CD14-positive monocyte (primary cell): Measurements from ENCODE around the gene ZDHHC8. TPM values are rescaled to one million over a fixed set of nuclear protein-coding genes. Genes with fewer than 3 reads are reported as not detected.

Experiments
- DNase-seq, 3 donors: peaks; one replicate each; pipeline ENCODE4 v3.0.0-alpha.2; 2011 to 2022
- H2AFZ ChIP-seq: 2 replicates; pipeline ENCODE4 v1.6.0; 2012; ENCODE audit warnings: mild to moderate bottlenecking, low read depth, low read length, inconsistent platforms; ENCODE audit not compliant: insufficient read depth, poor library complexity, severe bottlenecking
- H3K27ac ChIP-seq, 2 donors: 1 replicate in 1 of 2; 2 replicates in 1 of 2; pipeline ENCODE4 v1.5.1; 2012 to 2013; ENCODE audit warnings: low read length in 2 of 2, control low read depth in 1 of 2, inconsistent platforms in 1 of 2, low read depth in 1 of 2, mild to moderate bottlenecking in 1 of 2
- H3K27me3 ChIP-seq, 2 donors: one replicate each; pipeline versions ENCODE4 v1.6.0 to v1.6.1; 2011 to 2013; ENCODE audit warnings: low read length in 2 of 2; ENCODE audit not compliant: control insufficient read depth in 2 of 2, insufficient read depth in 2 of 2
- H3K36me3 ChIP-seq, 2 donors: replicated peaks in 1 of 2; 1 replicate in 1 of 2; 2 replicates in 1 of 2; pipeline versions ENCODE4 v1.5.1 to v1.6.1; 2012 to 2013; ENCODE audit warnings: low read length in 2 of 2, control low read depth in 1 of 2, inconsistent platforms in 1 of 2, mild to moderate bottlenecking in 1 of 2; ENCODE audit not compliant: insufficient read depth in 2 of 2, control insufficient read depth in 1 of 2
- H3K4me1 ChIP-seq, 2 donors: 1 replicate in 1 of 2; 2 replicates in 1 of 2; pipeline versions ENCODE4 v1.5.1 to v1.6.1; 2012 to 2013; ENCODE audit warnings: low read length in 2 of 2, control low read depth in 1 of 2, inconsistent platforms in 1 of 2, mild to moderate bottlenecking in 1 of 2, moderate library complexity in 1 of 2; ENCODE audit not compliant: insufficient read depth in 2 of 2, control insufficient read depth in 1 of 2
- H3K4me2 ChIP-seq: replicated peaks from 2 replicates; pipeline ENCODE3; 2012; ENCODE audit warnings: low read length, moderate library complexity, mild to moderate bottlenecking; ENCODE audit not compliant: poor library complexity, severe bottlenecking; ENCODE audit errors: extremely low read depth
- H3K4me3 ChIP-seq, 3 experiments: fragments of 200-600 bp in 1 of 3; sonication (generic) in 1 of 3; replicated peaks in 1 of 3; 1 replicate in 2 of 3; 2 replicates in 1 of 3; pipeline ENCODE4 v1.5.1; 2011 to 2013; ENCODE audit warnings: low read length in 3 of 3, mild to moderate bottlenecking in 3 of 3, control low read depth in 2 of 3, low read depth in 2 of 3, inconsistent platforms in 1 of 3, moderate library complexity in 1 of 3
- H3K79me2 ChIP-seq: 2 replicates; pipeline ENCODE4 v1.6.0; 2012; ENCODE audit warnings: mild to moderate bottlenecking, control low read depth, inconsistent platforms, low read length, moderate library complexity; ENCODE audit not compliant: insufficient read depth
- H3K9ac ChIP-seq: 2 replicates; pipeline ENCODE4 v1.6.0; 2017; ENCODE audit warnings: low read length, mild to moderate bottlenecking; ENCODE audit not compliant: insufficient read depth, poor library complexity, severe bottlenecking
- H3K9me3 ChIP-seq, 2 donors: replicated peaks in 1 of 2; 1 replicate in 1 of 2; 2 replicates in 1 of 2; pipeline versions ENCODE4 v1.5.1 to v1.6.1; 2012 to 2013; ENCODE audit warnings: low read length in 2 of 2, control low read depth in 1 of 2; ENCODE audit not compliant: control insufficient read depth in 1 of 2, insufficient read depth in 1 of 2
- H4K20me1 ChIP-seq: 2 replicates; pipeline ENCODE4 v1.6.0; 2012; ENCODE audit warnings: mild to moderate bottlenecking, low read length, control low read depth, moderate library complexity; ENCODE audit not compliant: insufficient read depth
- H3K27ac Mint-ChIP-seq, 7 donors: one replicate each; pipeline ENCODE4 v1.8.0; 2020; ENCODE audit warnings: mild to moderate bottlenecking in 7 of 7, mixed read lengths in 7 of 7, moderate library complexity in 6 of 7, inconsistent platforms in 2 of 7
- H3K27me3 Mint-ChIP-seq, 3 donors: one replicate each; pipeline ENCODE4 v1.8.0; 2021 to 2022; ENCODE audit warnings: low read depth in 3 of 3, mild to moderate bottlenecking in 3 of 3, mixed read lengths in 3 of 3, moderate library complexity in 3 of 3, inconsistent platforms in 1 of 3
- H3K36me3 Mint-ChIP-seq, 2 donors: one replicate each; pipeline ENCODE4 v1.8.0; 2020; ENCODE audit warnings: mixed read lengths in 2 of 2, inconsistent platforms in 1 of 2, mild to moderate bottlenecking in 1 of 2
- H3K4me1 Mint-ChIP-seq: one replicate; pipeline ENCODE4 v1.8.0; 2020; ENCODE audit warnings: mild to moderate bottlenecking, mixed read lengths
- H3K4me3 Mint-ChIP-seq, 2 donors: one replicate each; pipeline ENCODE4 v1.8.0; 2020; ENCODE audit warnings: mild to moderate bottlenecking in 2 of 2, mixed read lengths in 2 of 2, moderate library complexity in 1 of 2
- H3K9me3 Mint-ChIP-seq, 7 donors: one replicate each; pipeline ENCODE4 v1.8.0; 2020 to 2022; ENCODE audit warnings: mixed read lengths in 7 of 7, mild to moderate bottlenecking in 6 of 7, moderate library complexity in 6 of 7, inconsistent platforms in 2 of 7
- WGBS: methylation state at CpG from one replicate; pipeline ENCODE4 v1.1.5; 2013; ENCODE audit warnings: missing lambda C conversion rate; ENCODE audit not compliant: insufficient coverage; 5-methylcytosine and 5-hydroxymethylcytosine counted together
- intact Hi-C, 2 donors: fragments of 100-400 bp; cut with micrococcal nuclease; formaldehyde crosslinking; loops; one replicate each; pipeline versions ENCODE4 v1.15.0 to v1.15.1; 2023
- polyA plus RNA-seq, 3 donors: library from polyadenylated mRNA; depleted of rRNA in 1 of 3; unstranded in 2 of 3; stranded (reverse) in 1 of 3; fragments of 300-500 nt in 2 of 3; fragments of >200 nt in 1 of 3; fragmentation: Illumina TruSeq in 2 of 3; gene quantifications; 1 replicate in 2 of 3; 2 replicates in 1 of 3; pipeline ENCODE4 v1.2.3, GENCODE V29; 2012 to 2021
- TF ChIP-seq, protein P1 (sequence below): fragments of 200-600 bp; IDR thresholded peaks from one replicate; pipeline ENCODE4 v1.8.0; 2022; ENCODE audit warnings: antibody characterized with exemption, mild to moderate bottlenecking

The ZDHHC8 gene
- polyA plus RNA-seq, 3 donors = 0.73 to 76.3 (median 1.1) TPM

DNA sequence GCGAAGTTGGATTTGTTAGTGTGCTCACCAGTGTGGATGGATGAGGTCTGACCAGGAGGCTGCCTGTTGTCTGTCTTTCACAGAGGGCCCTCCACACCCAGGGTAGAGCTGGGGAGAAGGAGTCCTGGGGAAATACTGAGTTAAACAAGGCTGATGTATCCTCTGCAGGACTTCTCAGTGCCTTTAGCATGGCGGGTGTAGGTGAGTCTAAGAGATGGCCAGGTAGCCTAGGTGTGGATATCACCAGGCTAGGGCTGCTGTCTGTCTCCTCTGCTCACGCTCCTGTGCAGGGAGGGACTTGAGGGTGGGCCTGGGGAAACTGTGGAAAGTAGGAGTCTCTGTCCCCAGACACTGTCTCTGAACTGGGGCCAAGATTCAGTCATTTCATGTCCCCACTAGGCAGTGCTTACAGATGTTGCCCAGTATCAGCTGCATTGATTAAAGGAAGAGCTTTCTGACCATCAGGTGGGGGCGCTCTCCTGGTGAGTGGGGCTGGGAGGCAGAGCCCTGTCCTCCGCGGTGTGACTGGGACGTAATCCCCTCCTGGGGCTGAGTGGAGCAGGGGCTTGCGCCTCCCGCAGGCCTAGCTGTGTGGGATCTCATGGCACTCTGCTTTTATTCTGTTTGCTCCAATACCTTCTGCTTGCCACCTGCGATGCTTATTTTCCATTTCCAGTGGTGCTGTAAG, 54.7 kb downstream of the ZDHHC8 start:
- H3K27ac Mint-ChIP-seq = no peak overlapping the region
- no peak overlapping the region for H2AFZ ChIP-seq
- H4K20me1 ChIP-seq = no peaks in the 10 kb centered on the region
- H3K4me2 ChIP-seq = no peak overlapping the region
- H3K36me3 ChIP-seq = no peaks in the 10 kb centered on the region
- H3K9ac ChIP-seq = no peak overlapping the region
- TF ChIP-seq, protein P1, sequence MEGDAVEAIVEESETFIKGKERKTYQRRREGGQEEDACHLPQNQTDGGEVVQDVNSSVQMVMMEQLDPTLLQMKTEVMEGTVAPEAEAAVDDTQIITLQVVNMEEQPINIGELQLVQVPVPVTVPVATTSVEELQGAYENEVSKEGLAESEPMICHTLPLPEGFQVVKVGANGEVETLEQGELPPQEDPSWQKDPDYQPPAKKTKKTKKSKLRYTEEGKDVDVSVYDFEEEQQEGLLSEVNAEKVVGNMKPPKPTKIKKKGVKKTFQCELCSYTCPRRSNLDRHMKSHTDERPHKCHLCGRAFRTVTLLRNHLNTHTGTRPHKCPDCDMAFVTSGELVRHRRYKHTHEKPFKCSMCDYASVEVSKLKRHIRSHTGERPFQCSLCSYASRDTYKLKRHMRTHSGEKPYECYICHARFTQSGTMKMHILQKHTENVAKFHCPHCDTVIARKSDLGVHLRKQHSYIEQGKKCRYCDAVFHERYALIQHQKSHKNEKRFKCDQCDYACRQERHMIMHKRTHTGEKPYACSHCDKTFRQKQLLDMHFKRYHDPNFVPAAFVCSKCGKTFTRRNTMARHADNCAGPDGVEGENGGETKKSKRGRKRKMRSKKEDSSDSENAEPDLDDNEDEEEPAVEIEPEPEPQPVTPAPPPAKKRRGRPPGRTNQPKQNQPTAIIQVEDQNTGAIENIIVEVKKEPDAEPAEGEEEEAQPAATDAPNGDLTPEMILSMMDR = no peak
- no peak overlapping the region for H3K4me3 ChIP-seq
- H3K27ac ChIP-seq = no peak overlapping the region
- no peaks in the 10 kb centered on the region for H3K79me2 ChIP-seq
- H3K9me3 Mint-ChIP-seq = no peaks in the 10 kb centered on the region
- WGBS = 84% methylated on average over 6 of the region's 10 CpGs
- H3K27me3 ChIP-seq = no peaks in the 10 kb centered on the region
- H3K27me3 Mint-ChIP-seq = peaks cover 0 to 5% (median 2%) of the 10 kb centered on the region in 3 donors
- H3K4me1 Mint-ChIP-seq = no peaks in the 10 kb centered on the region
- no peaks in the 10 kb centered on the region for H3K9me3 ChIP-seq
- intact Hi-C loops = no loop called here
- H3K4me3 Mint-ChIP-seq = no peak overlapping the region
- H3K36me3 Mint-ChIP-seq = no peaks in the 10 kb centered on the region
- DNase-seq = no peak
- H3K4me1 ChIP-seq = no peaks in the 10 kb centered on the region

DNA sequence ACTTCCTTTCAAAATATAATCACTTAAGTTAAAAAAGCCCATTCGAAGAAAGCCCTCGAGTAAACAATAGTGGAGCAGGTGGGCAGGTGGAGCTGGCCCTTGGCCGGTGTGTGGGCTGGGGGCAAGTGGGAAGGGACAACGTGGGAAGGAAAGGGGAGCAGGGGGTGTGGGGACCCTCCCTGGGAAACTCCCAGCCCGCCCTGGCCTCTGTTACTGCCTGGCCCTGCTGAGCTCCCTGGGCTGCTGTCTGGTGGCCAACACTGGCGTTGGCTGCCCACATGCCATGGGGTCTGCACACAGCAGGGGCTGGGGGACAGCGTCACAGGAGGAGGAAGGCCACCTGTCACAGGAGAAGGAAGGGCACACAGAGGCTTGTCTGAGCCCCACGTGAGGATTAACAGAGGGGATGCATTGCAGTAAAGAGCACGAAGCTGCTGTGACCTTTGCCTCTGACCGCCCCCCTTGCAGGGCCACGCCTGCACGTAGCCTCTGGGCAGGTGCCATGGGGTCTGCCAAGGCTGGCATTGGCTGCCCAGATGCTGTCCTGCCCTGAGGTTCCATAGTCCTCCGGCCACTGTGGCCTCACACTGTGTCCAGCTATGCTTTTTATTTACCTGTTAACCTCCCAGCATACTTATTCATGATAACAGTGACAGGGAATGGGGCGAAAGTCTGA, 55.4 kb downstream of the ZDHHC8 start:
- intact Hi-C loops = no loop called here
- WGBS = 91% methylated on average over 11 of the region's 14 CpGs
- Histone ChIP-seq H3K4me3 (no peak overlapping the region), H3K9ac (no peak overlapping the region), H2AFZ (no peak overlapping the region), H3K4me1 (no peaks in the 10 kb centered on the region), H3K79me2 (no peaks in the 10 kb centered on the region), H3K36me3 (no peaks in the 10 kb centered on the region), H3K27me3 (no peaks in the 10 kb centered on the region), H3K4me2 (no peak overlapping the region), H4K20me1 (no peaks in the 10 kb centered on the region), H3K9me3 (no peaks in the 10 kb centered on the region), H3K27ac (no peak overlapping the region)
- Mint-ChIP-seq H3K27ac (no peak overlapping the region), H3K9me3 (no peaks in the 10 kb centered on the region), H3K4me3 (no peak overlapping the region), H3K27me3 (peaks cover 0 to 5% (median 2%) of the 10 kb centered on the region in 3 donors), H3K4me1 (no peaks in the 10 kb centered on the region), H3K36me3 (no peaks in the 10 kb centered on the region)
- TF ChIP-seq, protein P1 = no peak
- DNase-seq = no peak
